NCI-H2081 (cell line): ENCODE data around the gene IKZF1.

Experiments used
- DNase-seq, 2 experiments: peaks; one replicate each; lab custom pipeline; 2025; lab: John Stamatoyannopoulos, UW

The IKZF1 gene

DNA sequence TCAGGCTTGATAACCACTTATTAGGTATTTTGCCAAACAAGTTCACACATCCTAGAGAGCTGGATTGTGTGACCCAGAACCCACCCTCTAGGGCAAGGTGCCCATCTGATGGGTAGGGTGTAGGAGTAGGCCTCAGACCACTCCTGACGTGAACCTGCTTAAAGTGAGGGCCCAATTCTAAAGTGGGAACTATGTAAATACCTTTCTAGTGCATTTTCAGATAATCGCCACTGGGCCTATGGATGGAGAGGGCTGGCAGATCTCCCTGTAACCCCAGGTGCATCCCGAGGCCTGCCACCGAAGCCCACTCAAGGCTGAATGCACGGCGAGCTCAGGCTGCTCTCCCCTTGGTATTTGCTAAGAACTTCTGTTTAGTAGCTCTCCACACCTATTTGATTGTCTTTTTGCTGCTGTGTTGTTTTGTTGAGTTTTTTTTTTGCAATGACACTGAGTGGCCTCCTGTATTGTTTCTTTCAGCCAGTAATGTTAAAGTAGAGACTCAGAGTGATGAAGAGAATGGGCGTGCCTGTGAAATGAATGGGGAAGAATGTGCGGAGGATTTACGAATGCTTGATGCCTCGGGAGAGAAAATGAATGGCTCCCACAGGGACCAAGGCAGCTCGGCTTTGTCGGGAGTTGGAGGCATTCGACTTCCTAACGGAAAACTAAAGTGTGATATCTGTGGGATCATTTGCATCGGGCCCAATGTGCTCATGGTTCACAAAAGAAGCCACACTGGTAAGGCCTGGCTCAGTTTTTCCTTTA lies 71.7 kb downstream of the IKZF1 start:
- no peak for DNase-seq

DNA sequence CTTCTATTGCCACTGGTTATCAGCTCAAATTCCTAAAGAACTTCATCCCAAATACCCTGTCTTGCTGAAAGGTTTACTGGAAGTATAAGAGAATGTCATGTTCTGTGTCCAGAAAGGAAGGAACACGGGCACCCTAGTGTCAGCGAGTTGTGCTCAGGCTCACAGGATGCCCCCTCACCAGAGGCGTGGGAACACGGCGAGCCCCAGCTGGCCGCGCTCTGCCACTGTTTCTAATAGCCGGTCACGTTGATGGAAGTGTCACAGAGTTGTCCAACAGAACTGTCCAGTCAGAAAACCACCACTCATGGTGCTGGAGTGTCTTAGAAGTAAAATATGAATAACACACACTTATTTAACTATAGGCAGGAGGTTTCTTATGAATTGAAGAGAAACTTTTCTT lies 72.8 kb downstream of the IKZF1 start:
- DNase-seq, result no peak

DNA sequence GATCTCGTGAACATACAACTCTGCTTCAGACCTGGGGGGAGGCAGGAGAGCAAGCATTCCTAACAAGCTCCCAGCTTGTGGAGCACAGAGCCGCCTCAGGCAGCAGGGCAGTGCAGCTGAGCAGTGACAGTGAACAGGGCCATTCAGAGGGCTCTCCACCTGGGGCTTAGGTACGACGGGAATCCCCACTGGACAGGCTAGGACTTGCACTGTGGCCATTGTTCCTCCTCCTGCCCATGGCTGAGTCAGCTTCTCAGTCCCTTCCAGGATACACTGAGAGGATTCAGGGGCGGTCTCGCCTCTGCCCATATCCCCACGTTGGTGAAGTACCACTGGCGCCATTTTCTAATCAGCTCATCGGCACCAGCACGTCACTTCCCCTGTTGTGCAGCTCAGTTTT lies 74.6 kb downstream of the IKZF1 start:
- DNase-seq, result peak; percentile 9 to 72

DNA sequence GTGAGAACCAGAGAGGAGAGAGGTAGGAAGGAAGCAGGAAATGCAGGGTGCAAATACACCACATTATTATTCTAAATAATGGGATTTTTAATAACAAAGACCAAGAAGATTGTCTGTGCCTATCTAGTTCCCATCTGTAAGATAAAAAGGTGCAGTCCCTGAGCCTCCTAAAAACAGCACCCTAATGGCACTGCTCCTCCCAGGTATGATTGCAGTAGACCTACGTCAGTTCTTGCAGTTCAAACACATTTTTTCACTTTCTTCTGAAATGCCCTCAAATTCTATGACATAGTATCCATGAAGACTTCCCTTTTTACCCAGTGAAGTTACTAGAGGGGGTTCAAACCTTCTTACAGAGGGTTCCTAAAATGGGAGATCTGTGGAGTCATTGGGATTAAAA lies 75.0 kb downstream of the IKZF1 start:
- no peak for DNase-seq

DNA sequence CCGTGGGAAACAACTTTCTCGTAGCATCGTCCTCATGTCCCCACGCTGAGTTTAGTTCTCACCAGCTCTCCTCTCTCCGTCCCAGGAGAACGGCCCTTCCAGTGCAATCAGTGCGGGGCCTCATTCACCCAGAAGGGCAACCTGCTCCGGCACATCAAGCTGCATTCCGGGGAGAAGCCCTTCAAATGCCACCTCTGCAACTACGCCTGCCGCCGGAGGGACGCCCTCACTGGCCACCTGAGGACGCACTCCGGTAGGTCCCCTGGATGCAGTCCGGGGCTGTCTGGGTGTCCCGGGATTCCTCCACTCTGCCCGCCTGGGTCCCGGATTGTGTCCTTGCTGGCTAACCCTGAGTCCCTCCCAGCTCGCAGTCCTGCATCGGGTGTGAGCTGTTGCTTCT lies 77.9 kb downstream of the IKZF1 start:
- DNase-seq, result no peak

DNA sequence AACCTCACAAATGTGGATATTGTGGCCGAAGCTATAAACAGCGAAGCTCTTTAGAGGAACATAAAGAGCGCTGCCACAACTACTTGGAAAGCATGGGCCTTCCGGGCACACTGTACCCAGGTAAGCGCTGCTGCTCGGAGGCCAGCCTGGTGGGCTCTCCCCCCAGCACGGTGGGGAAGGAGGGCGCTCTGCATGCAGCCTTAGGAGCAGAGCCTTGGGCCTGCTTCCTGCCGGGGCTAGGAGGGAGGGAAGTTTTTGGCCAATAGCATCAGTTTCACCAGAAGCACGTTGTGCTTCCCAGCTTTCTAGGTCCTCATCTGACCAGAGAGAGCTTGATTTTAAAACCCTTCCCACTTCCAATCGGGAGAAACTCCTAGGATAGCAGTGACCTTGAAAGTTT lies 82.8 kb downstream of the IKZF1 start:
- no peak for DNase-seq

DNA sequence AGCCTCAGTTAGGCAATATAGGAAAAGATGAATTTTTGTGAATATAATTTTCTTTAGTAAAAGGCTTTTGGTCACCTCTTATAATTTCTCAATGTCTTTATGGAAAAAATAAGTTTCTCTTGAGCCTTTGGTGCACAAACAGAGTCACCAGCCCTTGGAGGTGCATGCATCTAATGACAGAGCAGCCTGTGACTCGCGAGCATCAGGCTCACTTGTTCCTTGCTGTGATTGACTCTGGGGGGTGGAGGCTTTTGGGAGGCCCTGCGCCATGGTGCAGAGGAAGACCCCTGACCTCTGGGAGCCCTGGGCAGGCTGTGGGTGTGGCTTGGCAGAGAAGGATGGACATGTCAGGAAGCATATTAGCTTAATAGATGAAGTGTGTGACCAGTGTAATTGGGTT lies 85.4 kb downstream of the IKZF1 start:
- no peak for DNase-seq

DNA sequence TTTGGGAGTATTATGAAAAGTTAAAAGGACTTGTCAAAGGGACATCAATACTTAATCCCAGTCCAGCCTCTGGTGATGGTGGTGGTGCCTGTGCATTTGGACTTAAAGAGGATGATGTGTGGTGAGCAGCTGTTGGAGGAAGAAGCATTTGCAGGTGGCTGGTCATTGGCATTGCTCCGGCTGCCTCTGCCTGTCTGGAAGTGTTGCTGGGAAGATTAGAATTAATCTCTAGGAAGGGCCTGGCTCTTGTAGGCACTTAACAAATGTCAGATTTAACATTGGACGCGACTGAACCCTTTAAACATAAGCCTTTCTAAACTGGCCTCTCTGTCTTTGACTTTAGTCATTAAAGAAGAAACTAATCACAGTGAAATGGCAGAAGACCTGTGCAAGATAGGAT lies 86.9 kb downstream of the IKZF1 start:
- DNase-seq, result no peak

DNA sequence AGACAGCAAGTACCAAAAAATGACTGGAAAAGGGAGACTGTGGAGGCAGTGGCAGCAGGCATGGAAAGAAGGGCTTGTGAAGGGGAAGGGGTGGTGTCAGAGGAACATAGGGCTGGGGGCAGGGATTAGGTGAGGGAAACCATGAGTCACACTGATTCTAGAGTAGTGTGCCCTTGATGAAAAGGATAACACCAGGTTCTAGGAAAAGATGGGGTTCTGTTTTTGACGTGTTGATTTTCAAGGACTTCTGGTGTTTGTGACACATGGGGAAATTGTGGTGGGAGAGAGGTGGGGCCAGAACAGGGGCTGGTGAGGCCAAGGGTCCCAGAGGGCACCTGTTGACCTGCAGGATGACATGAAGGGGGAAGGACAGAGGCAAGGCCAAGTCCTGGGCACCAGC lies 88.6 kb downstream of the IKZF1 start:
- DNase-seq, result no peak

DNA sequence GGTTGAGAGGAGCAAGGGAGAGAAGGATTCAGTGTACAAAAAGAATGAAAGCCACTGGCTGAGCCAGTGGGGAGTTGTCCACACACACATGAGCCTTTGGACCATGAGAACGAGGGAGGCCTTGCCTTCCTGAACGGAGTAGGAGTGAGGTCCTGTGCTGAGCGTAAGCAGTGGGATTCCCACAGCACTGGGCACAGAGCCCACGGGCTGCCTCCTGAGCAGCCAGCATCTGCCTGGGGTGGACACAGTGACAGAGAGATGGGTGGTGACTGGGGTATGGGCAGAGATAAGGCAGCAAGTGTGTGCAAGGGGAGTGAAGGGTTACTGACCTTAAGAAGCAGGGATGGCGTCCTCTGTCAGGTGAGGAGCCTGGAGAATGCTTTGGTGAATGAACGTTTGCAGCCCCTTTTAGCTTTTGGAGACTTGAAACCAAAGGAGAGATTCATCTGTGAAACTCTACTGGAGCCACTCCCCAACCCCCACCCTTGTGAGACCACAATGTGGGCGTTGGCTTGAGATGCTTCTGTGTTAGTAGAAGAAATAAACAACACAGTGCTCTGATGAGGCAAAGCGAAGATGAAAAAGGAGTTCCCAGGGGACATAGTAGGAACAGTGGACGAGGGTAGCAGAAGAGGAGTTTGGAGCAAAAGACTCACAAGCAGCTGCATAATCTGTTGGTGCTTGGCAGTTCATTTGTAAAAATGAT lies 89.2 kb downstream of the IKZF1 start:
- no peak for DNase-seq

DNA sequence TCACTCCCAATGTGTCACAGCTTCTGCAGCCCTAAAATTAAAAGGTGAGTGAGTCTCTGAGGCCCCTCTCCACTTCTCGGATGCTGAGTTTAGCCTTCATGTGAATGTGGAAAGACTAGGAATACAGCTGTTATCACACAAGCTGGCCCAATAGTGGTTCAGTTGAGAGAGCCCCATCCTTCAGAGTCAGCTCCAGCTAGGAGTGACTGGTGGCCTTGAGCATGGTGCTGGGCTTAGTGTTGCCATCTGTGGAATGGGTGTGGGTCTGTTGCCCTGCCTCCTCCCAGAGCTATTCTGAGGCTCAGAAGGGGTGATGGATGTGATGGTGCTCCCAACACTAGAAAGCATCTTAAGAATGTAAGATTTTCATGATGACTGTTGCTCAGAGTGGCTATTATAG lies 89.8 kb downstream of the IKZF1 start:
- no peak for DNase-seq

DNA sequence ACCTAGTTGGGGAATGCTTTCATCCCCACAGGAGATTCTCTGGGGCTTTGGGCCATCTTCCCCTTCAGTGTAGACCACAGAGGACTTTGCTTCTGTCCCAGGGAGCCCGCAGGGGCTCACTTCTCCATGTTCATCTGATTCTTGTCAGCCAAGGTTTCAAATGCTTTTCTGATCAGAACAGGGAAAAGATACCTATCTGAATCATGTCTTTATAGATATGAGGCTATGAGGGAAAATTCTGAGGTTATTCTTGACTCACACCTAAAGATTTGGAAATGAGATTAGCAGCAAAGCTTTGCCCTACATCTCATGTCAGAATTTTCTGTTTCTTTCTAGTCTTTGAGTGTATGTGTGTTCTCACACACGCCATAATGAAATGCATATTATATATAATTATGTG lies 92.3 kb downstream of the IKZF1 start:
- no peak for DNase-seq

DNA sequence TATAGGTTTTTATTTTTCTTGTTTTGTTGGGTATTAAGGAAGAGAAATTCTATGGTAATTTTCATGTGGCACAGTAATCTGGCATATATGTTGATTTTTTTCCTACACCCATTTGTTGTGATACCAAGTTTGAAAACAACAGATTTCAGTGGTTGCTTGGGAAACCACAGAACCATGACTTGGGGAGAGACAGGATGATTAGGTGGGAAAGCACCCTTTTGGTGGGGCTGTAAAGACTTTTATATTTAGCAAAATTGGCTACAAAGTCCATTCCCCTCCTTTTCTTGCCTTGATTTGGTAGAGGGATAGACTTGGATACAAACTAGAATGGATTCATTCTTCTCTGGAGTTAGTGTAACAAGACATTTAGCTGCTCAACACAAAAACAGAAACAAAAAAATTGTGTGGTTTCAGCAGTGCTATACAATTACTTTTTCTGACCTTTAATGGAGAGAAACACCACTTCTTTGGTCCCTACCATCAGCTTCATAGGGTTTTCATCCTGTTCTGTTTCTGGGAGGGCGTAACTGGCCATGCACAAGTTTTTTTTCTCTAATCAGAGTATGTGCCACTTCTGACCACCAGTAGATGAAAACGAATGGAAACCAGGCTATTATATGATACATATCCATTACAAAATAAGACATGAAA lies 92.9 kb downstream of the IKZF1 start:
- no peak for DNase-seq

DNA sequence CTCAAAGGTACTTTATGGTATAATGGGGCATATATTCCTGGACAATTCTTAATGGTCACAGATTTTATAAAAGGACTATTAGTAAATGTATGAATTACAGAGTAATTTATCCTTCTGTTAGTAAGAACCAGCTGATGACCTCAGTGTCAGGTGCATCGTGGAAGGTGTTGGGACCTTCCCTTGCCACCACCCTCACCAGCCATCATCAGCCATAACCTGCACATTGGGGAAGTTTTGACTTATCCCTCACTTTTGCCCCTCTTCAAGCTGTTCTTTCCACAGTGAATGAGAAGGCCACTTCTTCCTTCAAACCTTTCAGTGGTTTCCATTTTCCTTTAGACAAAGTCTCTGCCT lies 93.4 kb downstream of the IKZF1 start:
- DNase-seq, result no peak

DNA sequence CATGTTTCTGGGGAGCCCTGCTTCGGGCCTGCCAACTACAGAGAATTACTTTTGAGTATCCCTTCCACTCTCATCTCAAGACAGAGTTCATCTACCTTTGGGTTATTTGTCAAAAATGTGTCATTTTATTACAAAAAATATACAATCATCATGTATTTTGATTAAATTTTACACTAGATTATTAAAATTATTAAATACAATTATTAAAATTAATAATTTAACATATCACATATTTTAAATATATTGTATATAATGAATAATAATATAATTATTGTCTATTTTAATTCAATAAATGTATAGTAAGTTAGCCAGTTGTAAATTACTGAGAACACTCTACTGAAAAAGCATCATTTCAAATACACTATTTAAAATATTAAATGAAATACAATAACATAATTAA lies 94.7 kb downstream of the IKZF1 start:
- DNase-seq, result no peak

DNA sequence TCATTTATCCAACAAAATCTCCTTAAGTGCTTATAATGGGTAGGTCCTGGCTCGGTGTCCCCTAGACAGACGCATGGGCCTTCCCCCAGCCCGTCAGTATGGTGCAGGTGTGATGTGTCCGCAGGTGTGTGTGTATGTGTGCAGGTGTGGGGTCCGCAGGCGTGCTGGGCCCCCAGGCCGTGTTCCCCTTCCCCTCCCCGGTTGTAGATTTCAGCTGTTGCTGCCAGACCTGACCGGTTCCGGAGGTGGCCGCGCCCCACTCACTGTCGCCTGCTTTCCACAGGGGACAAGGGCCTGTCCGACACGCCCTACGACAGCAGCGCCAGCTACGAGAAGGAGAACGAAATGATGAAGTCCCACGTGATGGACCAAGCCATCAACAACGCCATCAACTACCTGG lies 95.1 kb downstream of the IKZF1 start:
- DNase-seq, result no peak

DNA sequence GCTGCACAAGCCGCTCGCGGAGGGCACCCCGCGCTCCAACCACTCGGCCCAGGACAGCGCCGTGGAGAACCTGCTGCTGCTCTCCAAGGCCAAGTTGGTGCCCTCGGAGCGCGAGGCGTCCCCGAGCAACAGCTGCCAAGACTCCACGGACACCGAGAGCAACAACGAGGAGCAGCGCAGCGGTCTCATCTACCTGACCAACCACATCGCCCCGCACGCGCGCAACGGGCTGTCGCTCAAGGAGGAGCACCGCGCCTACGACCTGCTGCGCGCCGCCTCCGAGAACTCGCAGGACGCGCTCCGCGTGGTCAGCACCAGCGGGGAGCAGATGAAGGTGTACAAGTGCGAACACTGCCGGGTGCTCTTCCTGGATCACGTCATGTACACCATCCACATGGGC lies 95.6 kb downstream of the IKZF1 start:
- no peak for DNase-seq

DNA sequence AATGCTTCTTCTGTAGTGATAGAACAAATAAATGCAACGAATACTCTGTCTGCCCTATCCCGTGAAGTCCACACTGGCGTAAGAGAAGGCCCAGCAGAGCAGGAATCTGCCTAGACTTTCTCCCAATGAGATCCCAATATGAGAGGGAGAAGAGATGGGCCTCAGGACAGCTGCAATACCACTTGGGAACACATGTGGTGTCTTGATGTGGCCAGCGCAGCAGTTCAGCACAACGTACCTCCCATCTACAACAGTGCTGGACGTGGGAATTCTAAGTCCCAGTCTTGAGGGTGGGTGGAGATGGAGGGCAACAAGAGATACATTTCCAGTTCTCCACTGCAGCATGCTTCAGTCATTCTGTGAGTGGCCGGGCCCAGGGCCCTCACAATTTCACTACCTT lies 99.9 kb downstream of the IKZF1 start:
- DNase-seq, result no peak

DNA sequence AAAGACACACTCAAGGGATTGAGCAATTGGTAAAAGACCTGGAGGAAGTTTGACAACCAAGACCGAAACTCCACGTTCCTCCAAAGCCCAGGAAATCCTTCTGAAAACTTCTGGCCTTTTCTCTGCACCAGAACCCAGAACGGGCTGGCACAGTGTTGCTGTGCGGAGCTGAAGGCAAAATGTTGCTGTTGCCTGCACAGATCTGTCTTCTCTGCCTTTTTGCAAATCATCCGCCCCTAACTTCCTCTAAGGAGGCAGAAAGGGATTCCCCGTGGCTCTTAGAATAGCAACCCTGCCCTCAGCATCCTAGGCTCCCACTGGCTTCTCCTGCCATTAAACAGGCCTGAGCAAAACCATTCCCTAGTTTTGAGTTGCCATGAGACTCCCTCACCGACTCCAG lies 100.7 kb downstream of the IKZF1 start:
- no peak for DNase-seq

DNA sequence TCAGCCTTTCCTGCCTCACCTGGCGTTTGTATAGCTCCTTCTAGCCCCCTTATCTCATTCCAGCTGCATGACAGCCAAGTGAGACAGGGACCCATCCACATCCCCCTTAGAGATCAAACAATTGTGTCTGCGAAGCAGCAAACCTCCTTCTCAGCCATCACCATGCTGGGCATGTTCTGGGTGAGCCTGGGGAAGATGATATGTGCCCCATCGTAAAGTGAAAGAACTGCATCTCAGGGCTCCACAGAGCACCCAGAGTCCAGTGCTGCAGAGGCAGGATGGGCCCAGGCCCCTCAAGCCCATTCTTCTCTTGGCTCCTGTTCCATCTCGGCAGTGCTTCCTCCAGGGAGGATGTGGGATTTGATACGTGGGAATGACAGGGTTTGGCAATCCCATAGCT lies 102.4 kb downstream of the IKZF1 start:
- no peak for DNase-seq

DNA sequence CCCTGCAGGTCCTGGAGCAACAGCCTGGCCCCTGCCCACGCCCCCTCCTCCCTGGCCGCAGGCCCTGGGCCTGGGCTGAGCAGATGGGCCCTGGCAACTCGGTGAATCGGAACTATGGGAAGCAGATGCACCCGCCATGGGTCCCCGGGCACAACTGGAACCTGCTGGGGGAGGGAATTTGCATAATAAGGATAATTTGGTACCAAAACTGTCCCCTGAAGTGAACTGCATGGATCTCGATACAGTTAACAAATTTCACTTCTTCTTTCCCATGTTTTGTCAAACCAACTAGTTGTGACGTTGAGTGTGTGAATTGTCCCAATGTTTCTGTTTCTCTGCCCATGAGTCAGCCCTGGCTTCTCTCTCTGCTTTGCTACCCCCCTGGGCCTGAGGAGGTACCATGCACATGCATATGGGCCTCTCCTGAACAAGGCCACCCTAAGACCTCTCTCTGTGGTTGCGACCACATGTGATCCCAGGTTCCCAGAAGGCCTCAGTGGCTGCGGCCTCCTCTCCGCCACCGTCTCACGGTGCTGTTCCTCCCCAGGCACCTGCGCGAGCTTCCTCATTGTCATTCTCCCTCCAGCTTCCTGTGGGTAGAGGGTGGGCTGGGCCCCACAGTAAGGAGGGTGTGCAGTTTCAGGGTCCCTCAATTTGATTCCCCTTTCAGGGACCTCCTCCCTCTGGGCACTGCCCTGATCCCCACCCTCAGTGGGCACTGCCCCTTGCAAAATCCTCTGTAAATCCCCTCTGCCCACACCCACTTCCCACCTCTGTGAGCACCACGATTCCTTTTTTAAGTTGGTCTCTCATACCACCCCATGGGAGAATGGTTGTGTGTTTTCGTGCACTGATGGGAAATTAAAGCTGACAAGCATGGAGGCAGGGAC lies 105.6 kb downstream of the IKZF1 start:
- DNase-seq, result no peak

DNA sequence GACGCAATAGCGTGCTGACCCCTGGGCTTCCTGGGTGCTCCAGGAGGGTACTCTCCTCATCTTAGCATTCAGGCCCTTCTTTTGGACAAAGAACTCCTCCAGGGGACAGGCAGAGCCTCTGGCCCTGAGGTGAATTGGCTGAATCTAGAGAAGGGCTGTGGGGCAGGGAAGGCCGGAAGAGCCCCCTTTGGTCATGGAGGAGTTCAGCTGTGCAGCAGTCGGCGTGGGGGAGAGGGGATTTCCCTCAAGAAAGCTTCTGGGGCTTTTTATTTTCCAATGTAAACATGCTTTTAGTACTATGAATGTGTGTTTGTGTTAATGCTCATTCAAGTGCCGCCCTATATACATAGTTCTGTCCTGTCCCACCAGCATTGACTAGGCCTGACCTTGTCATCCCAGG lies 106.8 kb downstream of the IKZF1 start:
- DNase-seq, result no peak

DNA sequence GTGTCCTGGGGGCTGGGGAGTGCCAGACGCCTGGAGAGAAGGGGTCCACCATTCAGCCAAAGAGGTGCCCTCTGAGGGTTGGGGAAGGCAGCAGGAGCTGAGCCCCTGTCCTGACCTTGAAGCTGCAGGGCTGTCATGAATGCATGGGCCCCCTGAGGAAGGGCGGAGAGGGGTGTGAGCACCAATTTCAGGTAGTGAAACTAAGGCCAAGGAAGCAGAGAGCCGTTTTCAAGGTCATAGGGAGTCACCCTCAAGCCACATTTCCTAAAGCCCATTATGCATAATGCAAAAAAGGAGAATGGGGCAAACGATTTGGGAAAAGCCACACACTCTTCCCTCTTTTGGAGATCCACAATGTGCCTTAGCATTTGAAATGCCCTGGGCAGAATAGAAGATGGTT lies 108.5 kb downstream of the IKZF1 start:
- no peak for DNase-seq
